Skeletal muscle satellite cell (primary cell): ENCODE results near the gene STPG3.
A peak's percentile ranks its signal among the peaks of the same experiment; 100 is the strongest.

ENCODE experiments used
- H3K27me3 ChIP-seq: 2 replicates; pipeline ENCODE4 v1.7.0; 2013; ENCODE audit warnings: low read length; ENCODE audit not compliant: control insufficient read depth, insufficient read depth
- H3K36me3 ChIP-seq: 2 replicates; pipeline ENCODE4 v1.7.0; 2013; ENCODE audit warnings: mild to moderate bottlenecking, control low read depth, low read length; ENCODE audit not compliant: insufficient read depth
- H3K4me1 ChIP-seq: 2 replicates; pipeline ENCODE4 v1.7.0; 2013; ENCODE audit warnings: low read length; ENCODE audit not compliant: control insufficient read depth, insufficient read depth
- H3K4me2 ChIP-seq: 2 replicates; pipeline ENCODE4 v1.7.0; 2013; ENCODE audit warnings: mild to moderate bottlenecking, low read length
- H3K4me3 ChIP-seq: 2 replicates; pipeline ENCODE4 v1.7.0; 2013; ENCODE audit warnings: low read length
- H3K9ac ChIP-seq: 2 replicates; pipeline ENCODE4 v1.7.0; 2013; ENCODE audit warnings: mild to moderate bottlenecking, low read depth, low read length, moderate library complexity
- H3K9me3 ChIP-seq: replicated peaks from 2 replicates; pipeline ENCODE4 v1.7.0; 2013; ENCODE audit warnings: mild to moderate bottlenecking, control low read depth, low read length

STPG3 gene

DNA sequence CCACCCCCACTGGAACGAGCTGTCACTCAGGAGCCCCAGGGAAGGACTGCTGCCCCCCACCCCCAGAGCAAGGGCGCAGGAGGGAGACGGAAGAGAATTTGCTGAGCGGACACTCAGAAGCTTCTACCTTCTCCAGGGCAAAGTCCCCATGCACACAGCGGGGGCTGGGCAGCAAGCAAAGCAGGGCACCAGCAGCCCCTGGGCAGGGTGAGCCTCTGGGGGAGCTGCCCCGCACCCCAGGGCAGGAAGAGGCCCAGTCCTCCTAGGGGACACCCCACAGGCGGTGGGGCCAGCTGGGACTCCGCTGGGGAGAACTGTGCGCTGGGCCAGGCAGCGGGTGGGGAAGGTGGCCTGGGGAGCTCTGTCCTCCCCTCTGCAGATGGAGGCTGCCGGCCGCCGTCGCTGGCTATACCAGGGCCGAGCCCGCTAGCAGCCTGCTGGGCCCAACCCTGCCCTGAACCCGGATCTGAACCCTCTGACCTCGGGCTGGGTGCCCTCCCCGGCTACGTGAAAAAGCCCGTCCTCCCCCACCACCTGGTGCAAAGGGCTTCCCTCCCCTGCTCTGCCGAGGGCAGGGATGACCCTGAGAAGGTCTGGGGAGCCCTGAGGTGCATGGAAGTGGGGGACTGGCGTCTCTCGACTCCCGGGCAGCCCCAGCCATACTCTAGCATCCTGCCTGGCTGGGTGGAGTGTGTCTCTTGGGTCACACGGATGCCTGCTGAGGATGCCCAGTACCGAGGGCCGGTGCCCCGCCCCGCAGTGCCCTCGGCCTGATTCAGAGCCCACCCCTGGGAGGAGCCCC, 21.0 kb upstream of the STPG3 start:
- Histone ChIP-seq H3K36me3 (no peaks in the 10 kb centered on the region), H3K27me3 (no peaks in the 10 kb centered on the region), H3K4me2 (no peak overlapping the region), H3K4me3 (no peak overlapping the region), H3K4me1 (peaks cover 25% of the 10 kb centered on the region), H3K9me3 (no peaks in the 10 kb centered on the region), H3K9ac (no peak overlapping the region)

DNA sequence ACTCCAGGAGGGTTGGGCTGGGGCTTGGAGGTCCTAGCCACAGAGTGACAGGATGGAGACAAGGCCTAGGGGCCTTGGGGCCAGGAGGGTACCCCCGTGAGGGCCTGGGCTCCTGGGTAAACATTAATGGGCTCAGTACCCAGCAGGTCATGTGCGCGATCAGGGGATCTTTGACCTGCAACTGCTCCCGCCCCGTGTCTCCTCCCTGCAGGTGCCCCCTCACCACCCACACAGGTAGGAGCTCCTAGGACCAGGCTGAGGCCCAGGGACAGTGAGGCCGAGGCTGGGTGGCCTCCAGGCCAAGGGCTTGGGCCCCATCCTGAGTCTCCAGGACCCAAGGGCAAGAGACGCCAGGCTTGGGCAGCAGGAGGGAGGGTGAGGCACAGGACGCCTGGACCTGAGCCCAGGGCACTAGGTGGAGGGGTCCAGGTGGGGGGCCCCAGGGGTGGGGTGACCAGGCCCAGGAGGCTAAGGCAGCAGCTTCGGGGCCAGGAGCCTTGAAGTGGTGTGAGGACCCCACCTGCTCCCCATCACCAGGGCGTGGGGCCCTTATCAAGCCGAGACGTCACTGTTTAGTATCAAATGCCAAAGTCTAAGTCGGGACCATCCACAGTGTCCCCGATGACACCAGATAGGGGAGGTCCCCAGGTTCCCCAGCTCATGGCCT, 20.2 kb upstream of the STPG3 start, which contains the start of gene SLC34A3:
Gene SLC34A3 (plus strand): TSS at position 197 of the 667 bp plus-strand sequence. CDS start 802 bp downstream, outside the sequence.
- Histone ChIP-seq H3K4me1 (peaks cover 18% of the 10 kb centered on the region), H3K27me3 (no peaks in the 10 kb centered on the region), H3K9ac (no peak within 1 kb of the TSS), H3K36me3 (no peaks in the 10 kb centered on the region), H3K4me3 (no peak within 1 kb of the TSS), H3K4me2 (no peak within 1 kb of the TSS), H3K9me3 (no peaks in the 10 kb centered on the region)

DNA sequence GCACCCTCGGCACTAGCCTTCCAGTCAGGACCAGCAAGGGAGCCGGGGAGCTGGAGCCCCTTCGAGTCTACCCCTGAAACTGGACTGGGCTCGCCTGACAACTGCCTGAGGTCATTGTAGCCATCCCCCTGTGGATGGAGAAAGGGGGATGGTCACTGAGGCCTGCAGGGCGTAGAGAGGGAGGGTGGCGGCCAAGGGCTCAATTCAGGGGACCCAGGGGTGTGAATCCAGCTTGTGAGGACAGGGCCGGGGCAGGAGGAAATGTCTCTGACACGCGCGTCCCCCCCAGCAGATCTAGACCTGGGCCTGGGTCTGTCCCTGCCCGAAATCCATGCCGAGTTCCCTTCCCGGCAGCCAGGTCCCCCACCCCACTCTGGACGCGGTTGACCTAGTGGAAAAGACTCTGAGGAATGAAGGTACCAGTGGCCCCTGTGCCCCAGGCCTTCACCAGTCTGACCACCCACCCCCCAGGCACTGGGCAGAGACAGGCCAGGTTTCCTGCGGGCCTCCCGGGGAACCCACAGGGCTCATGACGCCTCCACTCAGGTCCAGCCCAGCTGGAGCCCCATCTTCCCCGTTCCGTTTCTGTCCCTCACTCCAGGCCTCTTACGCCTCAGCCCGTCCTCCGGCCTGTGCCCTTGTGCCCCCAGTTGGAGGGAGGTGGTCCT, 19.6 kb upstream of the STPG3 start:
- Histone ChIP-seq H3K4me3 (no peak overlapping the region), H3K27me3 (no peaks in the 10 kb centered on the region), H3K36me3 (no peaks in the 10 kb centered on the region), H3K4me2 (no peak overlapping the region), H3K9ac (no peak overlapping the region), H3K9me3 (no peaks in the 10 kb centered on the region), H3K4me1 (peaks cover 20% of the 10 kb centered on the region)

DNA sequence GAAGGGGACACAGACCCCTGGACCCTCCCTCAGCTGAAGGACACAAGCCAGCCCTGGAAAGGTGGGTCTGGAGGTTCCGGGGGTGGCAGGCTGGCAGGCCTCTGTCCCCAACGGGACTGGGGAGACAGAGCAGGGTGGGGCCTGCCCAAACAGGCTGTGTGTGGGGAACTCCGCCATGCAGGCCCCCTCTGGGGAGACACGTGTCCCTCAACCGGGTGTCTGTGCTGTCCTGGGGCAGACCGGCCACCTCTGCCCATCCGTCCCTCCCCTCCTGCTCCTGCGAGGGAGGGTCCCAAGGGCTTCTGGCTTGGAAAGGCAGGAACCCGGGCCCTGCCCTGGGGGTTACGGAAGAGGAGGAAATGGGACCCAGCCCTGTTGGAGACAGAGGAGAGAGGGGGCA, 19.0 kb upstream of the STPG3 start:
- Histone ChIP-seq H3K9ac (peak overlapping the region; percentile 47), H3K27me3 (no peaks in the 10 kb centered on the region), H3K9me3 (no peaks in the 10 kb centered on the region), H3K4me3 (no peak overlapping the region), H3K4me2 (peak overlapping the region; percentile 41), H3K4me1 (peaks cover 19% of the 10 kb centered on the region), H3K36me3 (no peaks in the 10 kb centered on the region)

DNA sequence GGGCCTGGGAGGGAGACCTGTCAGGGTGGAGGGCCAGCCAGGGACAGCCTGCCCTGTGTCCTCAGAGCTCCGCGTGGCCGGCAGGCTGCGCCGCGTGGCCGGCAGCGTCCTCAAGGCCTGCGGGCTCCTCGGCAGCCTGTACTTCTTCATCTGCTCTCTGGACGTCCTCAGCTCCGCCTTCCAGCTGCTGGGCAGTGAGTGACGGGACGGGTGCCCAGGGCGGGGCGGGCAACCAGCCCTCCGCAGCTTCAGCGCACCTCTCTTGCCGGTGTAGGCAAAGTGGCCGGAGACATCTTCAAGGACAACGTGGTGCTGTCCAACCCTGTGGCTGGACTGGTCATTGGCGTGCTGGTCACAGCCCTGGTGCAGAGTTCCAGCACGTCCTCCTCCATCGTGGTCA, 18.6 kb upstream of the STPG3 start:
- no peaks in the 10 kb centered on the region for H3K27me3 ChIP-seq
- H3K9me3 ChIP-seq: no peaks in the 10 kb centered on the region
- H3K36me3 ChIP-seq: no peaks in the 10 kb centered on the region
- H3K4me1 ChIP-seq: peaks cover 15% of the 10 kb centered on the region
- H3K9ac ChIP-seq: peak overlapping the region; percentile 47
- H3K4me2 ChIP-seq: peak overlapping the region; percentile 41
- H3K4me3 ChIP-seq: no peak overlapping the region

DNA sequence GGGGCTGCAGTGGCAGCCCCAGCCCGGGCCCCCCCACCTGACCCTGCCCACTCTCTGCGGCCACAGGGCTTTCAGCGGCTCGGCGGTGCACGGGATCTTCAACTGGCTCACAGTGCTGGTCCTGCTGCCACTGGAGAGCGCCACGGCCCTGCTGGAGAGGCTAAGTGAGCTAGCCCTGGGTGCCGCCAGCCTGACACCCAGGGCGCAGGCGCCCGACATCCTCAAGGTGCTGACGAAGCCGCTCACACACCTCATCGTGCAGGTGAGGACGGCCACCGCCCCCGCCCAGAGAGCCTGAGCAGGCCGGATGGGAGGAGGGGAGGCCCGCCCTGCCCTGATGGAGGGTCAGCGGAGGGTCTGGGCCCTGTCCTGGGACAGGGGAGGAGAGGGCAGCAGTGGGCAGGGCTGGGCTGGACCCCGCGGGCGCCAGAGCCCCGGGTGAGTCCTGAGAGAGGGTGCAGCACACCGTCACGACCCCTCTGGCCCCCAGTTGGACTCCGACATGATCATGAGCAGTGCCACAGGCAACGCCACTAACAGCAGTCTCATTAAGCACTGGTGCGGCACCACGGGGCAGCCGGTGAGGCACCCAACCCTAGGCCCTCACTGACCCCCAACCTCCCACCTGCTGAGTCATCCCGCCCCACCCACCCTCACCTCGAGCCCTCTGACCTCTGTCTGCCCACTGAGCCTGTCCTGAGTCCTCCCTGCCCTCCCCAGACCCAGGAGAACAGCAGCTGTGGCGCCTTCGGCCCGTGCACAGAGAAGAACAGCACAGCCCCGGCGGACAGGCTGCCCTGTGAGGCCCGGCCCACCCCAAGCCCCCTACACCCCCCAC, 17.7 kb upstream of the STPG3 start:
- Histone ChIP-seq H3K4me2 (no peak overlapping the region), H3K9me3 (no peaks in the 10 kb centered on the region), H3K9ac (no peak overlapping the region), H3K4me1 (peaks cover 19% of the 10 kb centered on the region), H3K27me3 (no peaks in the 10 kb centered on the region), H3K4me3 (no peak overlapping the region), H3K36me3 (no peaks in the 10 kb centered on the region)

DNA sequence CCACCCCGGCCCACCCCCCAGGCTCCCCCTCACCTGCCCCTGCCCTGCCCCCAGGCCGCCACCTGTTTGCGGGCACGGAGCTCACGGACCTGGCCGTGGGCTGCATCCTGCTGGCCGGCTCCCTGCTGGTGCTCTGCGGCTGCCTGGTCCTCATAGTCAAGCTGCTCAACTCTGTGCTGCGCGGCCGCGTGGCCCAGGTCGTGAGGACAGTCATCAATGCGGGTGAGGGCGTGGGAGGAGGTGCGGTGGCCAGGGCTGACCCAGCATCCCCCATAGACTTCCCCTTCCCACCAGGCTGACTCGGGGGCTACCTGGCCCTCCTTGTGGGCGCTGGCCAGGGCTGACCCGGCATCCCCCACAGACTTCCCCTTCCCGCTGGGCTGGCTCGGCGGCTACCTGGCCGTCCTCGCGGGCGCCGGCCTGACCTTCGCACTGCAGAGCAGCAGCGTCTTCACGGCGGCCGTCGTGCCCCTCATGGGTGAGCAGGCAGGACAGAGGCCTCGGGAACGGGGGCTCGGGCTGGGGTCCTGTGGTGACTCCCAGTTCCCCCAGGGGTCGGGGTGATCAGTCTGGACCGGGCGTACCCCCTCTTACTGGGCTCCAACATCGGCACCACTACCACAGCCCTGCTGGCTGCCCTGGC, 16.9 kb upstream of the STPG3 start:
- no peak overlapping the region for H3K4me3 ChIP-seq
- no peak overlapping the region for H3K9ac ChIP-seq
- no peaks in the 10 kb centered on the region for H3K27me3 ChIP-seq
- H3K36me3 ChIP-seq: no peaks in the 10 kb centered on the region
- peaks cover 25% of the 10 kb centered on the region for H3K4me1 ChIP-seq
- no peak overlapping the region for H3K4me2 ChIP-seq
- H3K9me3 ChIP-seq: no peaks in the 10 kb centered on the region

DNA sequence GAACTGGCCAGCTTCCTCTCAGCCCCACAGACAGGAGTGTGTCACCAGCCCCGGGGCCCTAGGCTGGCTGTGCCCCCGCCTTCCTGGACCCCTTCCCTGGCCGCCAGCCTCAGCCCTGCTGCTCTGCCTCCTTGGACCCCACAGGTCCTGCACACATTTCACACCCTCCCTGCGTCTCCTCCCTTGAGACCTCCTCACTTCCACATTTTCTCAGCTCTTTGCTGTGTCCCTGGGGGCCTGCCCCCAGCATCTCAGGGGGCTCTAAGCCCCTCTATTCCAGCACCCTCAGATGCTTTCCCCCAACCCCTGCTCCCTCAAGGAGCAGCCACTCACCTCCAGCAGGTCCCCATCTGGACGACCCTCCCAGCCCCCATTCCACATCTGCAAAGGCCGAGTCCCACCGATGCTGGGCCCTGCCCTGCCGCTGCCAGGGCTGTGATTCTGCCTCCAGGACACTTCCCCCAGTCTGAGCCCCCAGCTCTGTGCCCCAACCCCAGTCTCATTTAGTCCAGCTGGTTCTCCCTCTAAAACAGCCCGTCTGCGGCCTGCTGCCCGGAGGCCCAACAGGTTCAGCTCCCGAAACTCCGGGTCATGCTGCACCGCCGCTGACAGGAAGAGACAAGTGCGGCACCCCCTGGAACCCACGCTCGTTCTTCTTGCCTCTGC, 16.2 kb upstream of the STPG3 start:
- Histone ChIP-seq H3K36me3 (no peaks in the 10 kb centered on the region), H3K9ac (no peak overlapping the region), H3K4me2 (no peak overlapping the region), H3K4me3 (no peak overlapping the region), H3K9me3 (no peaks in the 10 kb centered on the region), H3K4me1 (peaks cover 31% of the 10 kb centered on the region), H3K27me3 (no peaks in the 10 kb centered on the region)

DNA sequence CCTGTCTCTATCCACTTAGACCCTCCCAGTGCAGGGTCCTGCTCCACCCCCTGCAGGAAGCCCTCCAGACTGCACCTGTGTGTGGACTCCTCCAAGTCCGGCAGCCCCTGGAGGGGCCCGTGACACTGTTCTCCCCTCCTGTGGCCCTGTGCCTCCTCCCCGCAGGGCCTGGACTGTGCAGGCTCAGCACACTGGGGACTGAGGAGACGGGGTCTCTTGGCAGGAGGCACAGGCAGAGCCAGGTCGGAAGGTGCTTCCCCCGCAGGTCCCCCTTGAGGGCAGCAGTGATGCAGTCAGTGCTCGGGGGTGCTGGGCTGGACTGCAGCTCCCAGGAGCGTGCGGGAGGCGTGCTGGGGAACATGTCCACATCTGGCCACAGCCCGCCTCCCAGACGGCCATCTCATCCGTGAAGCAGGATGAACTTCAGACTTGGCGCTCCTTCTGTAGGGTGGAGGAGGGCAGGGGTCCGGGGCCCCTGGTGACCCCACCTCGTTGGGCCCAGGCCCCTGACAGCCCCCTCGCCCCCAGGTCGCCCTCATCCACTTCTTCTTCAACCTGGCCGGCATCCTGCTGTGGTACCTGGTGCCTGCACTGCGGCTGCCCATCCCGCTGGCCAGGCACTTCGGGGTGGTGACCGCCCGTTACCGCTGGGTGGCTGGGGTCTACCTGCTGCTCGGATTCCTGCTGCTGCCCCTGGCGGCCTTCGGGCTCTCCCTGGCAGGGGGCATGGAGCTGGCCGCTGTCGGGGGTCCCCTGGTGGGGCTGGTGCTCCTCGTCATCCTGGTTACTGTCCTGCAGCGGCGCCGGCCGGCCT, 15.5 kb upstream of the STPG3 start:
- H3K4me3 ChIP-seq: no peak overlapping the region
- H3K4me1 ChIP-seq: peaks cover 31% of the 10 kb centered on the region
- no peaks in the 10 kb centered on the region for H3K9me3 ChIP-seq
- no peaks in the 10 kb centered on the region for H3K36me3 ChIP-seq
- H3K4me2 ChIP-seq: no peak overlapping the region
- no peaks in the 10 kb centered on the region for H3K27me3 ChIP-seq
- H3K9ac ChIP-seq: no peak overlapping the region
